Muscle layer of colon (tissue), 2 donors: ENCODE results near the gene PRR33.

Source experiments
- H3K27ac ChIP-seq: one replicate; pipeline ENCODE4 v1.7.0; 2013; ENCODE audit warnings: low read depth, mild to moderate bottlenecking, low read length, moderate library complexity
- H3K27me3 ChIP-seq, 2 donors: one replicate each; pipeline ENCODE4 v1.7.0; 2013; ENCODE audit warnings: low read length in 2 of 2, mild to moderate bottlenecking in 2 of 2; ENCODE audit not compliant: insufficient read depth in 2 of 2, control insufficient read depth in 1 of 2
- H3K36me3 ChIP-seq: one replicate; pipeline ENCODE4 v1.7.0; 2013; ENCODE audit warnings: mild to moderate bottlenecking, low read length; ENCODE audit not compliant: insufficient read depth
- H3K4me1 ChIP-seq: one replicate; pipeline ENCODE4 v1.7.0; 2013; ENCODE audit warnings: mild to moderate bottlenecking, low read length; ENCODE audit not compliant: insufficient read depth
- H3K4me3 ChIP-seq, 2 donors: one replicate each; pipeline ENCODE4 v1.7.0; 2013; ENCODE audit warnings: low read length in 2 of 2, low read depth in 1 of 2, mild to moderate bottlenecking in 1 of 2, moderate library complexity in 1 of 2
- H3K9ac ChIP-seq: one replicate; pipeline ENCODE4 v1.7.0; 2013; ENCODE audit warnings: low read length
- H3K9me3 ChIP-seq: one replicate; pipeline ENCODE4 v1.7.0; 2013; ENCODE audit warnings: mild to moderate bottlenecking, low read length
- donor health status: abdominal sarcoma.
- donor health status: Adenocarcinoma of cecum.

The PRR33 gene

DNA sequence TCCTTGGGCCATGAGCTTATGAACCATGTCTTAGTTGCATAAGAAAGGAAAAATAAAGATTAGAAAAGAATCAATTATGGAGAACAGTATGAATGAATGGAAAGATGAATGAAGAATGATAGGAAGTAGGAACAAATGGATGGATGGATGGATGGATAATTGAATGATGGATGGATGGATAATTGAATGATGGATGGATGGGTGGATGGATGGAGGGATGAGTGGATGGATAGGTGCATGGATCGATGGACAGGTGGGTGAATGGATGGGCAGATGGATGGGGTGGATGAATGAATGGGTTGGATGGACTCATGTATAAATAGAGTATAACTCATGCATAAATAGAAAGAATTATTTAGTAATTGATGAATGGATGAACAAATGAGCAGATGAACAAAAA lies 31.6 kb downstream of the PRR33 start:
- Histone ChIP-seq H3K4me1 (peaks cover 22% of the 10 kb centered on the region), H3K27me3 (no peaks in the 10 kb centered on the region), H3K4me3 (no peak overlapping the region), H3K9ac (no peak overlapping the region), H3K9me3 (no peaks in the 10 kb centered on the region), H3K36me3 (no peaks in the 10 kb centered on the region), H3K27ac (no peak overlapping the region)

GRCh38 chr11:1859004-1859403 lies 32.7 kb downstream of the PRR33 start:
- Histone ChIP-seq H3K9me3 (no peaks in the 10 kb centered on the region), H3K27ac (no peak overlapping the region), H3K27me3 (no peaks in the 10 kb centered on the region), H3K36me3 (no peaks in the 10 kb centered on the region), H3K4me1 (peaks cover 11% of the 10 kb centered on the region), H3K4me3 (no peak overlapping the region), H3K9ac (no peak overlapping the region)

GRCh38 chr11:1858576-1858975 lies 33.1 kb downstream of the PRR33 start:
- Histone ChIP-seq H3K4me1 (peaks cover 6% of the 10 kb centered on the region), H3K27me3 (no peaks in the 10 kb centered on the region), H3K4me3 (no peak overlapping the region)

GRCh38 chr11:1858154-1858553 lies 33.5 kb downstream of the PRR33 start:
- H3K9me3 ChIP-seq, result no peaks in the 10 kb centered on the region
- peaks cover 2% of the 10 kb centered on the region for H3K4me1 ChIP-seq
- H3K36me3 ChIP-seq, result no peaks in the 10 kb centered on the region
- no peak overlapping the region for H3K4me3 ChIP-seq
- no peak overlapping the region for H3K9ac ChIP-seq
- H3K27me3 ChIP-seq, result no peaks in the 10 kb centered on the region
- H3K27ac ChIP-seq, result no peak overlapping the region

More at GRCh38 chr11:1858576-1858975, 33.1 kb downstream of the PRR33 start:
- H3K9me3 ChIP-seq, result no peaks in the 10 kb centered on the region
- H3K27ac ChIP-seq, result no peak overlapping the region
- H3K36me3 ChIP-seq, result no peaks in the 10 kb centered on the region
- no peak overlapping the region for H3K9ac ChIP-seq

- H3K9me3 ChIP-seq, result no peaks in the 10 kb centered on the region
These were observed 34.6 kb downstream of the PRR33 start for GRCh38 chr11:1857064-1857463.

GRCh38 chr11:1856306-1857005 lies 35.2 kb downstream of the PRR33 start:
- Histone ChIP-seq H3K4me3 (no peak overlapping the region), H3K27me3 (no peaks in the 10 kb centered on the region), H3K4me1 (no peaks in the 10 kb centered on the region), H3K27ac (no peak overlapping the region), H3K36me3 (no peaks in the 10 kb centered on the region), H3K9me3 (no peaks in the 10 kb centered on the region), H3K9ac (no peak overlapping the region)

More at GRCh38 chr11:1857064-1857463, 34.6 kb downstream of the PRR33 start:
- Histone ChIP-seq H3K4me3 (no peak overlapping the region), H3K27ac (no peak overlapping the region), H3K9ac (no peak overlapping the region), H3K27me3 (no peaks in the 10 kb centered on the region), H3K4me1 (no peaks in the 10 kb centered on the region), H3K36me3 (no peaks in the 10 kb centered on the region)

- Histone ChIP-seq H3K27ac (no peak overlapping the region), H3K9ac (no peak overlapping the region), H3K27me3 (no peaks in the 10 kb centered on the region), H3K4me1 (no peaks in the 10 kb centered on the region), H3K4me3 (no peak overlapping the region), H3K9me3 (no peaks in the 10 kb centered on the region), H3K36me3 (no peaks in the 10 kb centered on the region)
These were observed 35.8 kb downstream of the PRR33 start for GRCh38 chr11:1855886-1856265.

- Histone ChIP-seq H3K27ac (no peak overlapping the region), H3K36me3 (no peaks in the 10 kb centered on the region), H3K9me3 (no peaks in the 10 kb centered on the region), H3K27me3 (no peaks in the 10 kb centered on the region), H3K9ac (no peak overlapping the region), H3K4me3 (no peak overlapping the region), H3K4me1 (no peaks in the 10 kb centered on the region)
These were observed 36.5 kb downstream of the PRR33 start for GRCh38 chr11:1854949-1855885.

DNA sequence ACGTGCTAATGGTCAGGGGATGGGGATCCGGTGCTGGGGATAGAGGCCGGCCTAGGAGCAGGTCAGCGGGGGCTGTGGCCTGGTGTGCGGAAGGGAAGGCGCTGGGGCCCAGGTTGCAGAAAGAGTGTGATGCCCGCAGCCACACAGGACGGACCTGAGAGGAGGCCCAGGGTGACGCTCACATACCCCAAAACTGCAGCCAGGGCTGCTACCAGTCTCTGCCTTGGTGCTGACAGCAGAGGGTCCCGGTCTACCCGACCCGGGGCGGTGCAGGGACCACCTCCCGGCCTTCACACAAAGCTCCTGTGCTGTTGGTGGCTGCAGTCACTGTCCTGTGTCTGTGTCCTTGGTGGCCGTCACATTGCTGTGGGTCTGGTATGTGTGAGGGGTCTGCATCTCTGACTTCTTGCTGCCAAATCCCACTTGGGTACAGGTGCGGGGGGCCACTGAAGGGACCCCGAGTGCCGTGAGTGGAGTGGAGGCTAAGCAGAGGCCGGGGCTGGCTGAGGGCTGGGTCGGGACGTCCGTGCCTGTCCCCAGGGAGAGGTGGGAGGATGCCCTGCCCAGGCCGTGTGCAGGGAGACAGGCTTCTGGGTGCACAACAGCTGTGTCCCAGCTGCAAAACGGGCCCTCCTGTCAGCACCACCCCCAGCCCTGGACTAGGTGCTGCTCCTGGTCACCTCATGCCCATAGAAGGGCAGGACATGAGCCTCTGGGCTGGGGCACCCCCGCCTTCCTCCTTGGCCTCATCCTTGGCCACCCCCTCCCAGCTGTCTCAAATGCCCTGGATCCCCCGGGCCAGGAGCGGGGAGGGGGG lies 37.4 kb downstream of the PRR33 start:
- H3K4me1 ChIP-seq, result no peaks in the 10 kb centered on the region
- no peak overlapping the region for H3K9ac ChIP-seq
- no peaks in the 10 kb centered on the region for H3K36me3 ChIP-seq
- no peak overlapping the region for H3K4me3 ChIP-seq
- H3K27me3 ChIP-seq, result no peaks in the 10 kb centered on the region
- H3K27ac ChIP-seq, result no peak overlapping the region
- H3K9me3 ChIP-seq, result no peaks in the 10 kb centered on the region

- Histone ChIP-seq H3K4me1 (no peaks in the 10 kb centered on the region), H3K4me3 (no peak overlapping the region), H3K9ac (no peak overlapping the region)
These were observed 38.1 kb downstream of the PRR33 start for GRCh38 chr11:1853376-1854131.

More at GRCh38 chr11:1853376-1854131, 38.1 kb downstream of the PRR33 start:
- no peaks in the 10 kb centered on the region for H3K36me3 ChIP-seq
- H3K27me3 ChIP-seq, result no peaks in the 10 kb centered on the region
- H3K27ac ChIP-seq, result no peak overlapping the region
- no peaks in the 10 kb centered on the region for H3K9me3 ChIP-seq
